B cell (primary cell): Measurements from ENCODE around the gene ATP8B1. TPM values are rescaled to one million over a fixed set of nuclear protein-coding genes. Genes with fewer than 3 reads are reported as not detected.

Experiments
- ATAC-seq: fragments of 200-7000 bp; cut with Tn5 transposase; one replicate; pipeline ENCODE4 v1.10.0; 2021; ENCODE audit warnings: low read depth, mild to moderate bottlenecking, moderate number of reproducible peaks, moderate library complexity
- CTCF ChIA-PET: fragments of 350-600 bp; sonication (Branson Sonifier 250); formaldehyde crosslinking; loops from one replicate; lab custom pipeline; 2021; ENCODE audit warnings: antibody characterized with exemption, inconsistent platforms; lab: Charles Lee
- POLR2A ChIA-PET: fragments of 350-600 bp; sonication (Branson Sonifier 250); formaldehyde crosslinking; loops from one replicate; lab custom pipeline; 2021; ENCODE audit warnings: antibody characterized with exemption; lab: Charles Lee
- DNase-seq: peaks from one replicate; pipeline ENCODE4 v3.0.0; 2013
- H2AFZ ChIP-seq: 2 replicates; pipeline ENCODE4 v1.6.1; 2012; ENCODE audit warnings: mild to moderate bottlenecking, low read depth, low read length; ENCODE audit not compliant: insufficient read depth, poor library complexity, severe bottlenecking
- H3K27ac ChIP-seq, 2 donors: 1 replicate in 1 of 2; 2 replicates in 1 of 2; pipeline ENCODE4 v1.5.1; 2012 to 2013; ENCODE audit warnings: low read length in 2 of 2, mild to moderate bottlenecking in 2 of 2, moderate library complexity in 1 of 2
- H3K27me3 ChIP-seq, 4 experiments: fragments of 200-600 bp in 1 of 4; sonication (generic) in 1 of 4; replicated peaks in 1 of 4; 1 replicate in 2 of 4; 2 replicates in 2 of 4; pipeline versions ENCODE4 v1.6.1 to v1.7.0; 2013 to 2016; ENCODE audit warnings: low read length in 3 of 4, mild to moderate bottlenecking in 2 of 4, mixed read lengths in 1 of 4, moderate library complexity in 1 of 4; ENCODE audit not compliant: insufficient read depth in 4 of 4, control insufficient read depth in 3 of 4; ENCODE audit errors: control extremely low read depth in 1 of 4
- H3K36me3 ChIP-seq, 2 experiments: replicated peaks in 1 of 2; 1 replicate in 1 of 2; 2 replicates in 1 of 2; pipeline versions ENCODE4 v1.6.1 to v1.7.1; 2013; ENCODE audit warnings: low read length in 1 of 2; ENCODE audit not compliant: insufficient read depth in 2 of 2, control insufficient read depth in 1 of 2; ENCODE audit errors: control extremely low read depth in 1 of 2, extremely low read depth in 1 of 2
- H3K4me1 ChIP-seq, 2 donors: fragments of 200-600 bp in 1 of 2; sonication (generic) in 1 of 2; 1 replicate in 1 of 2; 2 replicates in 1 of 2; pipeline versions ENCODE4 v1.5.1 to v1.6.1; 2013 to 2017; ENCODE audit warnings: low read length in 2 of 2; ENCODE audit not compliant: control insufficient read depth in 2 of 2, insufficient read depth in 2 of 2
- H3K4me2 ChIP-seq: replicated peaks from 2 replicates; pipeline ENCODE3; 2012; ENCODE audit warnings: mild to moderate bottlenecking, low read depth, low read length; ENCODE audit not compliant: poor library complexity, severe bottlenecking
- H3K4me3 ChIP-seq, 5 experiments: fragments of 200-600 bp in 1 of 5; sonication (generic) in 1 of 5; 1 replicate in 3 of 5; 2 replicates in 2 of 5; pipeline versions ENCODE4 v1.5.1 to v1.7.0; 2011 to 2016; ENCODE audit warnings: low read length in 4 of 5, mild to moderate bottlenecking in 4 of 5, low read depth in 2 of 5, control low read depth in 1 of 5, moderate library complexity in 1 of 5; ENCODE audit not compliant: insufficient read depth in 1 of 5; ENCODE audit errors: control extremely low read depth in 1 of 5, extremely low read depth in 1 of 5
- H3K79me2 ChIP-seq: fragments of 200-600 bp; sonication (generic); one replicate; pipeline ENCODE4 v1.6.0; 2016; ENCODE audit warnings: low read length; ENCODE audit not compliant: control insufficient read depth, insufficient read depth
- H3K9ac ChIP-seq: fragments of 200-600 bp; sonication (generic); 2 replicates; pipeline ENCODE4 v1.6.1; 2017; ENCODE audit warnings: mild to moderate bottlenecking, low read length, moderate library complexity
- H3K9me3 ChIP-seq, 3 donors: one replicate each; pipeline versions ENCODE4 v1.6.1 to v1.7.1; 2013; ENCODE audit warnings: low read length in 2 of 3; ENCODE audit not compliant: control insufficient read depth in 2 of 3, insufficient read depth in 1 of 3; ENCODE audit errors: control extremely low read depth in 1 of 3
- H4K20me1 ChIP-seq: 2 replicates; pipeline ENCODE4 v1.6.0; 2012; ENCODE audit warnings: mild to moderate bottlenecking, low read length; ENCODE audit not compliant: insufficient read depth, control insufficient read depth, poor library complexity, severe bottlenecking
- H3K27ac Mint-ChIP-seq: one replicate; pipeline ENCODE4 v1.8.0; 2021; ENCODE audit warnings: mixed read lengths
- H3K27me3 Mint-ChIP-seq: one replicate; pipeline ENCODE4 v1.8.0; 2021; ENCODE audit warnings: mixed read lengths
- H3K4me1 Mint-ChIP-seq: one replicate; pipeline ENCODE4 v1.8.0; 2021; ENCODE audit warnings: mixed read lengths
- H3K4me3 Mint-ChIP-seq: one replicate; pipeline ENCODE4 v1.8.0; 2021; ENCODE audit warnings: mixed read lengths
- H3K9me3 Mint-ChIP-seq: one replicate; pipeline ENCODE4 v1.8.0; 2022; ENCODE audit warnings: mixed read lengths; ENCODE audit not compliant: insufficient read depth
- CTCF ChIP-seq: fragments of 200-600 bp; IDR thresholded peaks from one replicate; pipeline ENCODE4 v1.8.0; 2022; ENCODE audit warnings: antibody characterized with exemption, mild to moderate bottlenecking
- EZH2 ChIP-seq: IDR thresholded peaks from 2 replicates; pipeline ENCODE4 v1.6.1; 2012; ENCODE audit warnings: borderline replicate concordance, low read depth, mild to moderate bottlenecking, moderate library complexity, low read length; ENCODE audit not compliant: insufficient read depth, poor library complexity, severe bottlenecking
- WGBS: methylation state at CpG from one replicate; pipeline ENCODE4 v1.1.5; 2013; ENCODE audit warnings: missing lambda C conversion rate; ENCODE audit not compliant: insufficient coverage; 5-methylcytosine and 5-hydroxymethylcytosine counted together
- intact Hi-C: fragments of 100-400 bp; cut with micrococcal nuclease; formaldehyde crosslinking; loops from one replicate; pipeline ENCODE4 v1.10.0; 2022
- polyA plus RNA-seq: library from polyadenylated mRNA; depleted of rRNA; stranded (reverse); fragments of >200 nt; gene quantifications from 2 replicates; pipeline ENCODE4 v1.2.3, GENCODE V29; 2012
- total RNA-seq, 2 donors: library from RNA; stranded (reverse); fragments of 120-200 nt in 1 of 2; gene quantifications; 1 replicate in 1 of 2; 2 replicates in 1 of 2; pipeline versions ENCODE4 v1.2.3 to v1.2.4, GENCODE V29; 2013 to 2022

Gene ATP8B1
- total and polyA plus RNA-seq, 2 donors (not counting 1 experiment from before 2014, with no cell fraction given): 0.27 TPM; not detected in 1

DNA sequence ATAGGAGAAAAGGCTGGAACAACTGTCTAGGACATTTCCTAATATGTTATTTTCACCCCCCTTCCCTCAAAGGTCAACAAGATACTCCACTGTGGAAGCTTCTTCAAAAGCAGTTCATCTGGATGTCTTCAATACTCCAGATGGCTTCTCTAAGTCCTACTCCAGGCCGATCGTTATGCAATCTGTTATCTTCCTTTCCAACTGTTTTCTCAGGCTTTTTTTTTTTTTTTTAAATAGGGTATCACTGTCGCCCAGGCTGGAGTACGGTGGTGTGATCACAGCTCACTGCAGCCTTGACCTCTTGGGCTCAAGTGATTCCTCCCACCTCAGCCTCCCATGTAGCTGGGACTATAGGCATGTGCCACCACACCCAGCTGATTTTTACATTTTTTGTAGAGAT lies 26.3 kb downstream of the ATP8B1 start:
- WGBS: 100% methylated on average over 2 of the region's 4 CpGs
- H3K27me3 Mint-ChIP-seq: no peaks in the 10 kb centered on the region
- Histone ChIP-seq H3K9ac (no peak overlapping the region), H3K4me3 (no peak overlapping the region), H3K27ac (no peak overlapping the region), H3K9me3 (no peaks in the 10 kb centered on the region), H3K4me2 (no peak overlapping the region), H4K20me1 (no peaks in the 10 kb centered on the region), H3K36me3 (peaks cover 0 to 7% of the 10 kb centered on the region in 2 experiments), H3K79me2 (no peaks in the 10 kb centered on the region), H2AFZ (no peak overlapping the region), H3K4me1 (peaks cover 7 to 11% of the 10 kb centered on the region in 2 donors), H3K27me3 (no peaks in the 10 kb centered on the region)
- H3K4me3 Mint-ChIP-seq: no peak overlapping the region
- TF ChIP-seq CTCF: no peak
- TF ChIP-seq EZH2: no peak
- ATAC-seq (no peak), DNase-seq (no peak)
- H3K27ac Mint-ChIP-seq: no peak overlapping the region
- CTCF ChIA-PET: interaction anchor here (1.2 kb wide), 1 partner anchor 82 kb away, joined by 3 read pairs; no protein-coding TSS in a partner anchor
- no peaks in the 10 kb centered on the region for H3K9me3 Mint-ChIP-seq
- intact Hi-C loops: no loop called here
- POLR2A ChIA-PET: no interaction called here
- H3K4me1 Mint-ChIP-seq: peaks cover 15% of the 10 kb centered on the region

- Mint-ChIP-seq H3K27me3 (no peaks in the 10 kb centered on the region), H3K9me3 (no peaks in the 10 kb centered on the region), H3K27ac (no peak overlapping the region), H3K4me1 (peaks cover 15% of the 10 kb centered on the region), H3K4me3 (no peak overlapping the region)
- H3K4me3 ChIP-seq: no peak overlapping the region
- no CpG with 5 or more reads among the region's 3 CpGs for WGBS
- H2AFZ ChIP-seq: no peak overlapping the region
- H3K36me3 ChIP-seq: peaks cover 0 to 3% of the 10 kb centered on the region in 2 experiments
- no peaks in the 10 kb centered on the region for H3K27me3 ChIP-seq
- no peak overlapping the region for H3K4me2 ChIP-seq
- H3K9ac ChIP-seq: no peak overlapping the region
- no peak for ATAC-seq
- TF ChIP-seq EZH2: no peak
- no peak for TF ChIP-seq CTCF
- intact Hi-C loops: no loop called here
- H3K9me3 ChIP-seq: no peaks in the 10 kb centered on the region
- no peak overlapping the region for H3K27ac ChIP-seq
- H3K4me1 ChIP-seq: peaks cover 7 to 11% of the 10 kb centered on the region in 2 donors
- DNase-seq: no peak
- H3K79me2 ChIP-seq: no peaks in the 10 kb centered on the region
- POLR2A ChIA-PET: no interaction called here
- CTCF ChIA-PET: no interaction called here
- H4K20me1 ChIP-seq: no peaks in the 10 kb centered on the region
Measured at GRCh38 chr18:57776354-57776753, 26.8 kb downstream of the ATP8B1 start.
